ENCODE results near the gene REEP1.

Gene REEP1

GRCh38 chr2:86185517-86186212 lies 151.8 kb downstream of the REEP1 start:
- DNase-seq: no peak

- DNase-seq: no peak
Observed at GRCh38 chr2:86176597-86176996, 160.8 kb downstream of the REEP1 start.

DNA sequence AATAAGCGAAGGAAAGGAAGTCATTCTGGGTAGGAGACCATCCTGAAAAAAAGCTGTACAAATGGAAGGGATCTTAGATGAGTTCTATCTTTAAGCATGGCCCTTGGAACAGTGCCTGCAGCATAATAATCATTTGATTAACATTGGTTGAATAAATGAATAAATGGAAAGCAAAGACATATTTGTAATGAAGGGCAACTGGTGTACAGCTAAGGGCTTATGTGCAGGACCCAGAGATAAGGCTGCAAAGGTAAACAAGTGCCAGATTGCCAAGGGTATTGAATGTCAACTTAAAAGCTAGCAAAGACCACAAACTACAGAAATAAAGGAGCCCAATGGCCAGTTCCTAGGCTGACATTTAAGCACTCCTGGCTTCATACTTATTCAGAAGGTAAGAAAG lies 161.6 kb downstream of the REEP1 start:
- no peak for DNase-seq

- DNase-seq: no peak
Observed at GRCh38 chr2:86174445-86174844, 163.0 kb downstream of the REEP1 start.

DNA sequence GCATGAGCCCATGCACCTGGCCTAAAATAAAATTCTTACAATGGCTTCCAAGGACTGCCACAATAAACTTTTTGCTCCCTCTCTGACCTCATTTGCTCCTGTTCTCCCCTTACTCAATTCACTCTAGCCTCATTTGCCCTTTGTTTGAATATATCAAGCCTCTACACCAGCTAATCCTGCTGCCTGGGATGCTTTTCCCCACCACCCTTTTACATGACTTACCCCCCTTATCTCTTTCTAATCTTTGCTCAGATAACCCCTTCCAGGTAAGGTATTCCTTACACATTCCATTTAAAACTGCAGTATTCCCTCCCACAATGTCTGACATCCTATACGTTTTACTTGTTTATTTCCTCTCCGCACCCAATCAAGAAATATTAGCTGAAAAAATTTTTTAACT lies 164.8 kb downstream of the REEP1 start:
- no peak for DNase-seq

- no peak for DNase-seq
Observed at GRCh38 chr2:86171295-86171694, 166.1 kb downstream of the REEP1 start.

- DNase-seq: no peak
Observed at GRCh38 chr2:86170449-86170848, 167.0 kb downstream of the REEP1 start.
